Activated effector memory CD4-positive, alpha-beta T cell treated with anti-CD3 and anti-CD28 coated beads, Interleukin-2, amount 50 U/mL, for 16 hours (primary cell): Measurements from ENCODE around the gene MEIS2.

Experiments used
- DNase-seq: peaks from one replicate; pipeline ENCODE4 v3.0.0-alpha.2; 2020

MEIS2 gene

DNA sequence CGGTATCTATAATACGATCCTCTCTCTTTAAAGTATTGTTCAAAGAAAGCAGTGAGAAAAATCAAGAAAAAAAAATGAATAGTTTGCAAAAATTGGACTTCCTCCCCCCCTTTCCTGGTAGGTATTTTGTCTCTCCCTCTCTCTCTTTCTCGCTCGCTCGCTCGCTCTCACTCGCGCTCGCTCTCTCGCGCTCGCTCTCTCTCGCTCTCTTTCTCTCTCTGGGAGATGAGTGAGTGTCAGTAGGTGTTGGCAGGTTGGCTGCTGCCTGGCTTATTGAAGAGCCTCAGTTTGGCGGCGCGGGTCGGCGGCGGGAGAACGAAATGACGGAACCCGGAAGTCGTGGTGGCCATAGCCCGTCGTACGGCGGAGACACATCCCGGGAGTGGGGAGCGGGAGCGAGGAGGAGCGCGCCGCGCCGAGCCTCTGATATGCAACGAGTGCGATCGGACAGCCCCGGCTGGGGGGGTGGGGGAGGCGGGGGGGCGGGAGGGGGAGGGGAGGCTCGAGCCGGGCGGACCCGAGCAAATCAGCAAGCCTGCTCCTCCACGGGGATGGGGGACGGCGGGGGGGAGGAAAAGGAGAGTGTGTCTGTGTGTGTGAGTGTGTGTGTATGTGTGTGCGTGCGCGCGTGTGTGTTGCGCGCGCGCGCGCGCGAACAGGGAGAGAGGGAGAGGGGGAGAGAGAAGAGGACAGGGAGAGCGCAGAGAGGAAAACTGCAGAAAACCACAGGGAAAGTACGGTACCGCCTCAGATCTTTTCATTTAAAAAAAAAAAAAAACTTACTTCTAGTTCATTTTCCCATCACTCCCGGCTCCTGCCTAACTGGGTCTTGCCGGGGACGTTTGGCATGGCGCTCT is at the start of gene MEIS2:
MEIS2 (minus strand) TSS at position 441 of the 857 bp plus-strand sequence. CDS start 1,083 bp downstream, outside the sequence.
- peak; percentile 67 for DNase-seq

DNA sequence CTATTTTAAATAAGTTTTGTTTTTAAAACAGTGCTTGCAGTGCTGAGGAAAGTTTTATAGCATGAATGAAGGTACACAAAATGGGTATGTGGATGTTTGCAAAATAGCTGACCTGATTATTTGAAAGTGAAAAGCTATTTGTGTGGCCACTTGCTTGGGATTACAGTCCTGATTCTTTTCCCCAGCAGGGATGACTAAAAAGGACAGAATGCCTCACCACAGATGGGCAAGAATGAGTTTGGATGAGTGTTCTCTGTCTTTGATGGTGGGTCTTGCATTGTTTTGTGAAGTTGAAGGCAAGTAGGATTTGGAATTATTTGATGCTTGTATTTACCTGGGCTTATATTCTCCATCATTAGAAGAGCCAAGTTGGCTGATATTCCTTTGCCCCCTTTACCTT is 48.8 kb upstream of the MEIS2 start:
- DNase-seq: no peak

DNA sequence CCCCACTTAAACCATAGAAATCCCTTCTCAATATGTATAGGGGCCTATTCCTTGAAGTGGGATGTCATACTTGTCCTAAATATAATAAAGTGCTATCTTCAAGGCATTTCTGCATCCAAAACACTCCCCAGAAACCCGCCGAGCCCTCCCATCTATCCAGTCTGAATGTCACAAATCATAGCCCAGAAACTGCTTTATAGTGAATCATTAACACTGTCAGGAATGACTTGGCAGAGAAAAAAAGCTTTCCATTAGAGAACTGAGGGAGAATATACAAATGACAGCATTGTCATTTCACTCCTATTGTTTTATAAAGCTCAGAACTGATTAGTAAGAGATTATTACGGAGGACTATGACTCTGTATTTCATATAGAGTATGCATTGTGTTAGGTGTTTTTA is 48.4 kb upstream of the MEIS2 start:
- DNase-seq: no peak

GRCh38 chr15:37143351-37143750 is 43.0 kb upstream of the MEIS2 start:
- no peak for DNase-seq

DNA sequence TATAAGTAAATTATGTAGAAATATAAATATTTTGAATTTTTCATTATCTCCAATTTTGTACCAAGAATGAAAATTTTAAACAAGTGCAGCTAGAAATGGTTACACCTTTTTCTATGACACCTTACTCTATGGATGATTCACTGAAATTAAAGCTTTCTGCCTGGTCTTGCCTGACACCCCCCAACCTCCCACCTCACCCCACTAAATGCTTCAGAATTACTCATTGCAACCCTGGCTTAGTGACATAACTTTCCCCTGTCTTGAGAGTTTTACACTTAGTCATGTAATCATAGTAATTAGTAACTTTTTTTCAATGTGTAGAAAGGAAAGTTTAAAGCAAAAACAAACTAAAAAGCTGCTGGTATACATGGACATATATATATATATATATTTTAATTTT is 42.0 kb upstream of the MEIS2 start:
- no peak for DNase-seq

DNA sequence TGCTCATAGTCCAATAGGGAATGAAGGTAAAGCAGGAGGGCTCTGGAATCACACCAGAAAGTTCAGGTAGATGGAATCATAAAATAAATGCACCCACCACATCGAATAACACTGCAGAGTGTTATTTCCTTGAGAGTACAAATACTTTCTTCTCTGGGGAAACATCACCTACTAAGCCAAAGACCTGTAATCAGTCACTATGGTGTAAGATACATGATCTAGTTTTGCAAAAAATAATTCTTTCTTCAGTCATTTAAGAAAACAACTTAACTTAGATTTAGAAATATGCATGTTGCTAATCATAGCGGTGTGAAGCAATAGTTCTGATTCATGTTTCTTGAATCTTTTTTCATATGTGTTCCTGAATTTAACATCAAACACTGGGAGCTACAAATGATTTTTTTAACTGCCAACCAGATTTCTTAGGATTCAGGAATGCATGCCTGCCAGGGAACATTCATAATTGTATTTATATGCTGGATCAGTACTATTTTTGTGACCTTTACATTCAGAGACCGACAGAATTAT is 40.2 kb upstream of the MEIS2 start:
- no peak for DNase-seq

GRCh38 chr15:37138591-37139215 is 38.4 kb upstream of the MEIS2 start:
- DNase-seq: no peak

DNA sequence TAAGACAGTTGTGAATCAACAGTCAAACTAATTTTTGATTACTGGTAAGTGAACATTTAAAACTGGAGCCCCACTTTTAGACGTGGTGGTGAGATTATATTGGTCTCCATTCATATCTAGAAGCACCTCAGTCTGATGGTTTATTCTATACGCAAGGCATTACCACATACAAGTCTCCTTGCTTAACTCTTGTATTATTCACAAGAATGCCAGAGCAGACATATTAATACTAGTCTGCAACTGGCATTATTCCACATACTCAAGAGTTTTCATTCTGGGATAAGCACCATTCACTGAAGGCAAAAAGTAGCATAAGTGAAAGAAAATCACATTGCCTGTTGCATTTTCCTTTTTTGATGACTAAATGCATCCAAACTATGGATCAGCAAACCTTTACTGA is 36.9 kb upstream of the MEIS2 start:
- no peak for DNase-seq

DNA sequence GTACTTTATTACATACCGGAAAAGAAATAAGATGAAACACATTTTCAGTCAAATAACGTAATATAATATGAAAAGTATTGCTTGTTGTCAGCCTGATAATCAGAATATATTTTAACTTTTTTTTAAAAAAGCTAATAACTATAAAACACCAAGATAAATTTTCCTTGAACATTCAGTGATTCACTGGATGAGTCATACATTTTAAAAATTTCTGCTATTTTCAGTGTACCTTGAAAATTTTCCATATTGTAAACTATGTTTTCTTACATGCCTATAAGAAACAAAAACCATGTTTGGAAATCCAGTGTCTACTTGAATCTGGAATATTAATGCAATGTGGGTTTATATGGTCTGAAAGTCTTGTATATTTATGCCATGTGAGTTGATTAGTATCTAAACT is 36.3 kb upstream of the MEIS2 start:
- no peak for DNase-seq

- no peak for DNase-seq
Observed at GRCh38 chr15:37135225-37135624, 34.9 kb upstream of the MEIS2 start.

GRCh38 chr15:37134699-37135131 is 34.4 kb upstream of the MEIS2 start:
- DNase-seq: no peak

DNA sequence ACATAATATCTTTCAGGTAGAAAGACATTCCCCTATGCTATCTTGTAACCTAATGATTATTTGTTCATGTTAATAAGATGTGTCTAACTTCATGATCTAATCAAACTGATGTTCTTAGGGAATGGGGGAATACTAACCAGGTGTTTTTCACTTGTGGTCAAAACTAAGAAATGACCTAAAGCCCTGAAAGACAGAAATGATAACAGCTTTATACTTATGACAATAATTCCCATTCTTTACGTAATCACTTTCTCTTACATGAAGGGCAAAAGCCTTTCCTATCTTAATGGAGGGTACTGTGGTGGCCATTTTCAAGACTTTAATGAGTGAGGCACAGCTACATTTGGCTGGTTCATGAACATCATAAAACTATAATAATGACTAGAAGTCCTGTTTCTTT is 33.9 kb upstream of the MEIS2 start:
- no peak for DNase-seq

DNA sequence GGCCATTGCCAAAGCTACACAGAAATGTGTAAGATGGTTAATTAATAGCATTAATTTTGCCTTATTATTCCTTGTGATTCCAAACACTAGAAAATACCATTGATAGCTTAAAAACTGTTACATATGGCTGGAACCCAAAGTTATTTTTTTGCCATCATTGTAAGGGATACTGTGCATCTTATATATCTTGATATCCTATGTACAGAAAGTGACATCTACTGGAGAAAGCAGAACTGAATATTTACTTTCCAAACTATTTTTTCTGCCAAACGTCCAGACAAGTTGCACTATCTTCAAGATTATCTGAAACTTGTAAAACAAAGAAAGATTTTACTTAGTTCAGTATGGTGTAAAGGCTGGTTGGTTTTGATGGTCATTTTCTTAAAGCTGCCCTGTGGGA is 33.3 kb upstream of the MEIS2 start:
- no peak for DNase-seq

DNA sequence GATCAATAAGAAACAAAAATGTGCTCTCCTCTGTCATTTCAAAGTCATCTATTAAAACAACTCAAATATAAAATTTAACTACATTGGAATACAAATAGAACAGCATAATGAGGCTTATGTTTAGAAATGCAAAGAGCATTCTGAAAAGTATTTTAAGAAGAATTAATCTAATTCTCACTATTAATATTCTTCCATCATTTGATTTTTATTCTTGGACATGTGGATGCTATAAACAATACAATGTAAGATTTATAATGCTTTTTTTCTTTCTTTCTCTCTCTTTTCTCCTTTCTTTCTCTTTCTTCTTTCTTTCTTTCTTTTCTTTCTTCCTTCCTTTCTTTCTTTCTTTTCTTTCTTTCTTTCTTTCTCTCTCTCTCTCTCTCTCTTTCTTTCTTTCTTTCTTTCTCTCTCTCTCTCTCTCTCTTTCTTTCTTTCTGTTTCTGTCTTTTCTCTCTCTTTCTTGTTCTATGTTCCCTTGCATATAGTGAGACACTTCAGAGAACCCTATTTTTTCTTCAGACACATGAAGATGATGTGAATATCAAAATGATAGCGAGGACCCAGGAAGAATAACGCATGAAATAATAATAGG is 32.6 kb upstream of the MEIS2 start:
- DNase-seq: no peak

DNA sequence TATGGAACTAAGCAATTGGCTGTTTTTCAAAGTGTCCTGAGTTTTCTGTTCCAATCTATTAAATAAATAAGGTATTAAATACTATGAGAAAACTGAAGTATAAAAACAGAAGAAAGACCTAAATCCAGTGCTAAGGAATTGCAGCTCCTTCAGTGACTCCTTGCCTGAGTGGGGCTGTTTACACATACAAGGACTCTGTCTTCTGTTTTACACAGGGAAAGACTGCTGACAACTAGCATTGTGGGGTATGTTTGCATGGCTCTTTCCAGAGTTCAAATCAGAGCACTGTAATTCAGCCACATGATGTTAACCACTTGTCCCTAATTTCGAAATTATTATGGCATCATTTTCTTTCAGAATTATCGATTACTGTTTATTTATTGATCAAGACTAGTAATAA is 31.3 kb upstream of the MEIS2 start:
- no peak for DNase-seq

DNA sequence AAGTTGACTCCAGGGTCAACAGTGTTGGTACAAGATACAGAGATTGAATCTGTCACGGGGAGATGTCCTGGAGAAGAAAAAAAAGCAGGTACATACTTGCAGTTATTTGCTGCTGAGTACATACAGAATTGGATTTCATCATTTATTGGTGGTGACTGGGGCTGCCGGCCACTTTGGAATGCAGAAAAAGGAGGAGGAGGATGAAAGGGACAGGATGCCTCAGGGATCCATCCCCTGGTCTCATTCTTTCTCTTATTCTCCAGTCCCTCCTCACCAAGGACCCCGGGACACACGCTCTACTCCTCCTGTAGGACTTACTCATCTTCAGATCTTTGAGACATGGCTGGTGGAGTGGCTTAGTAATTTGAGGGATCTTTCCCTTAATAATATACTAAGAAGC is 30.0 kb upstream of the MEIS2 start:
- no peak for DNase-seq

DNA sequence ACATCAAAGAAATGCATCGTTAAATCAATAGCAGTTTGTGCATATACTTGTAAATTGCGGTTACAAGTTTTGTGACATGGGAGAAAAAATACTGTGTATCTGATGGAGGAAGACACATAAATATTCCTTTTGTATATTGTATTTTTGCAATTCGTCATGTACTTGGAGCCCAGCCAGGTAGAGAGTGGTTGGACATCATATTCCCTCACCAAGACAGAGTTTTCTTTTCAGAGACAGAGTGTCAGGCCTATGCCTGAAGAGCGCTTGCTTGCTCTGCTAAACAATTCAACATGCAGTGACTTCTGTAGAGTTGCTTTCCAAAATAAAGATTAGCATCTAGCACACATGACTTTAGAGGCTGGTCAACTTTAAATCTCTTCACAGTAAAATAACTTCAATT is 24.8 kb upstream of the MEIS2 start:
- DNase-seq: no peak

DNA sequence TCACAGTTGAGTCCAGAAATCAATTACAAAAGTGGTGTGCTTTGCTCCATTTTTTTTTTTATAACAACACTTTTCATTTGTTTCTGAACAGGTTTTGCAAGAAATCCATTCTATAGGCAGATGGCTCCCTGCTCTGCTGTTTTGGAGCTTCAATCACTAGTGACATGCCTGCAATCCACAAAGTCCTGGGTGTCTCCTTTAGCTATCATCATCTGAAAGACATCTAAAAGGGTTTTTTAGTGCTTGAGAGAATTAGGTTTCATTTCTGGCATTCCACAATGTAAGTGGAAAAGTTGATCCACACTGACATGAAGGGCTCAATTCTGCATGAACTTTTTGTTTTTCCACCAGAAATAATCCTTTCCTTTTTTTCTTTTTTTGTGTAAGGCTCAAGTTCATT is 24.0 kb upstream of the MEIS2 start:
- no peak for DNase-seq

DNA sequence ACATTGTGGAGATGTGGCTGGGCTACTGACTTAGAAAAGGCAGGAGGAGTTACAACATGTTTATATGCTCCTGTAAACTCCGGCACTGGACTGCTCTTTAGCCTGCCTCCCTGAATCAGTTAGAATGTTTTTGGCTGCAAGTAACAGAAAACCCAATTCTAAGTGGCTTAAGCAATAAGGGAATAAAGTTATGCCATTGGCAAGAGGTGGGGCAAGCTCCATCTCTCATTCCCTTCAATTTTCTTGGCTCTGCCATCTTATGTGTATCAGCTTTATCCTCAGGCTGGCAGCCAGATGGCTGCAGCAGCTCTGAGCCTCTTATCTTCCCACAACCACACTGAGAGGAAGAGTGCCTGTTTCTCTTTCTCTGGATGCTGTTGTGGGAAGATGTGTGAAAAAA is 22.4 kb upstream of the MEIS2 start:
- no peak for DNase-seq

GRCh38 chr15:37121492-37121891 is 21.1 kb upstream of the MEIS2 start:
- no peak for DNase-seq

- DNase-seq: no peak
Observed at GRCh38 chr15:37117030-37117429, 16.7 kb upstream of the MEIS2 start.

DNA sequence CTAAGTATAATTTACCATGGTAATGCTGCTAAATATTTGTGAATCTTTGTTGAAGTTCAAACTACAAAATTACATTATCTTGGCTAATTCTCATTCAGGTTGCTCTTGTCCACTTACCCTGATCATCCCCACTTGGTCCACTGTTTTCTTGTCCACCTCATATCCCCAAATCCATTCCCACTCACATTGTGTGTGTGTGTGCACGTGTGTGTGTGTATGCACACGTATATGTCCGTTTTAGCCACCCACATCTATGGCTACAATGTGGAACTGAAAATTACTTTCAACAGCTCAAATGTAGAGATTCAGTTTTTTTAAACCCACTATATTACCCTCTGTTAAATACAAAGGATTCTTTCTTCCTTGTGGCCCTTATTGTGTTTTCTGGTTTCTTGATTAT is 15.2 kb upstream of the MEIS2 start:
- DNase-seq: no peak

DNA sequence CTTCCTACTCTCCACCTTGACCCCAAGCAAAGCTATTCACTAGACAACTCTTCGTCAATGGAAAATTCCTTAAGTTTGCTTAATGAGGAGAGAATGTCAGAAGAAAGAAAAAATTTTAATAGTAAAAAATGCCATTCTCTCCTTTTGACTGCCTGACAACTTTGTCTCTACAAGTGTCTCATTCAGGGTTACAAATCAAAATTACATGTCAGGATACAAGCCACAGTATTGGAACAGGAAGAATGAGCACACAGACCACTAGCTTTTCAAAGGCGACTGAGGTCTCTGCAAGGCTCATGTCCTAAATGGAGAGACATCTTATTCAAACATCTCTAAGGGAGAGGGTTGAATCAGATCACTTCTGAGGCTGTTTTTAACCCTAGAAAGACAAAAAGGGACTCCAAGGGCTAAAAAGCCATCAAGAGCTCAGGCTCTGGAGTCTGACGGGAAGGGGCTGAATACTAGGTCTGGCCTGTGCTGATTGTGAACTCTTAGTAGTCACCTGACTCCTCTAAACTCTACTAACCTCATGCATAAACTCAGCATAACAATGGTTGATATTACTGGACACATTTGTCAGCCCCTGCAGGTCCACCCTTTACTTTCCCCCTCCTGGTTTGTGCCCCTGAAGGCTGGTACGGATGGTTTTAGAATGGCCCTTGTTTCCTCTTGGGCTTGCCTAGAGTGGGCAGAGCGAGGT is 12.8 kb upstream of the MEIS2 start:
- no peak for DNase-seq
